ENCODE data around the gene PTRHD1. TPM values are rescaled to one million over a fixed set of nuclear protein-coding genes. Genes with fewer than 3 reads are reported as not detected.
A peak's percentile ranks its signal among the peaks of the same experiment; 100 is the strongest.
"Not testable (repeated sequence)": the region's sequence is repeated elsewhere in the genome, so short reads cannot be mapped to it uniquely, and the experiment has no call there.

The PTRHD1 gene
- total RNA-seq, 2 experiments from 2014 or later: 21.7 to 23.5 TPM

DNA sequence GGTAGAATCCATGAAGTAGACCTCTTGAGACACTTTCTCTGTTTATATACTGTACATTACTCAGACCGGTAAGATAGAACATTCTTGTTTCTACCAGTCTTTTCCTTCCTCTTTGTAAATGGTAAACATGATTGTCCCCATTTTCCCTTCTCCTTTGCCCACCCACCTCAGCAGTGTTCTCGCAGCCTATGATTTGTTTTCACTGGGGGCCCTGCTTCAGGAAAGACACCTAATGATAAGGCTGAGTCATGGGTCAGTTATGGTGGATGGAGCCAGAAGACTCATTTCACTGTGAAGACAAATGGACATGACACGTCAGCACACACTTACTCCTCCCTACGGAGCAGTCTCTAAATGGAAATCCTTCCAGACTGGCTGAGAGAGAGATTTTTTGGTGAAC, 23.7 kb upstream of the PTRHD1 start:
- Mint-ChIP-seq H3K36me3 (ENCODE audit: low read depth) (peaks cover 53% of the 10 kb centered on the region), H3K4me3 (no peak overlapping the region), H3K4me1 (ENCODE audit: low read depth) (no peaks in the 10 kb centered on the region), H3K9me3 (no peaks in the 10 kb centered on the region), H3K27ac (no peak overlapping the region), H3K27me3 (ENCODE audit: low read depth) (no peaks in the 10 kb centered on the region)
- no peak for DNase-seq
- CTCF ChIA-PET: interaction anchor here (0.9 kb wide), 1 partner anchor 379 kb away, joined by 3 read pairs; no protein-coding TSS in a partner anchor
- intact Hi-C loops (cut with micrococcal nuclease): no loop called here

DNA sequence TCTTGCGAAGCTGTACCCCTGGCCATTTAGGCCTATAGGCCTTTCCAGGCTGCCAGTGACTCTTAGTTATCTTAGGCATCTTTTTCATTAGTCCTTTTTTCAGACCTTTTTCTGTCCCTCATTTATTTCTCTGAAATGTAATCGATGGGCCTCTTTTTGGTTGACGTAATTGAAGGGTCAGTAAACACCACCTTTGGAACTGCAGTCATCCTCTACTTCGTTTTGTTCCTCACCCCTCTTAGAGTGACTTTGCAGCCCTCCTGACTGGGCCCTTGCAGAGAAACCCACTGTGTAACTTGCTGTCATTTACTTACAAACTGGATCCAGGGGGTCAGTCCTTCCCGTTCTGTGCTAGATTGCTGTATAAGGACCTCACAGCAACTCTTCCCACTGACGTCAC, 23.2 kb upstream of the PTRHD1 start:
- Mint-ChIP-seq H3K36me3 (ENCODE audit: low read depth) (peaks cover 56% of the 10 kb centered on the region), H3K27me3 (ENCODE audit: low read depth) (no peaks in the 10 kb centered on the region), H3K4me3 (no peak overlapping the region), H3K27ac (no peak overlapping the region), H3K9me3 (no peaks in the 10 kb centered on the region), H3K4me1 (ENCODE audit: low read depth) (no peaks in the 10 kb centered on the region)
- intact Hi-C loops (cut with micrococcal nuclease): no loop called here
- CTCF ChIA-PET: interaction anchor here (0.9 to 1.8 kb wide), 3 partner anchors 8 to 378 kb away, joined by 3 to 5 read pairs (median 3); no protein-coding TSS in a partner anchor
- DNase-seq: no peak

DNA sequence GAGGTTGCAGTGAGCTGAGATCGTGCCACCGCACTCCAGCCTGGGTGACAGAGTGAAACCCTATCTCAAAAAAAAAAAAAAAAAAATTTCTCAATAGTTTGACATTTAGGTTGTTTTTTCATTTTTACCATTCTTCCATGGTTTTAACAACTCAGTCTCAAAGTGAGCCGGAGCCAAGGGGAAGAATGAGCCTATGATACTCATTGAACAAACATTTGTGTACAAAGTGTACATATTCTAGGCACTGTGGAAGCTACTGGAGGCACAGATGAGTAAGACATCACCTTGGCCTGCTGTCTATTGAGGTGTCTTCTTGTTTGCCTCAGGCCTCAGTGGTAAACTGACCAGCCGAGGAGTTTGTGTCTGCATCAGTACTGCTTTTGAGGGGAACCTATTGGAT, 22.0 kb upstream of the PTRHD1 start:
- H3K4me3 Mint-ChIP-seq: no peak overlapping the region

DNA sequence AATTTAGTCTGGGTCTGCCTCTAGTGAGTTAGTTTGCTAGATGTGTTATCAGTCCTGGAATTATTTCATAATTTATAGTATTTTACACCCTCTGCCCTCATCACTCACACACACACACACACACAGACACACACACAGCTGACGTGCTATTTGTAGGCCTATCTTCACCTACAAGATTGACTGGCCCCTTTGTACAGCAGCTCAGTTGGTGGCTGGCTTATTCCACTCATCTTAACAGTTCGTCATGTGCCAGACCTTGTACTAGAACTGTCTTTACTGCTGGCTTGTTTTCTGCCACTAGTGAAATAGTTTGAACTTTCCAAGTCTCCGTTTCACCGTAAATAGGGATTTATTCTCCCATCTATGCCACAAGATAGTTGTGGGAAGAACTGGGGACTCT, 21.3 kb upstream of the PTRHD1 start:
- H3K27me3 Mint-ChIP-seq (ENCODE audit: low read depth): no peaks in the 10 kb centered on the region
- no peaks in the 10 kb centered on the region for H3K4me1 Mint-ChIP-seq (ENCODE audit: low read depth)
- H3K27ac Mint-ChIP-seq: no peak overlapping the region
- H3K4me3 Mint-ChIP-seq: no peak overlapping the region
- CTCF ChIA-PET: interaction anchor here (1.0 to 1.8 kb wide), 3 partner anchors 9 to 406 kb away, joined by 3 to 5 read pairs (median 4); no protein-coding TSS in a partner anchor
- no peak for DNase-seq
- H3K36me3 Mint-ChIP-seq (ENCODE audit: low read depth): peaks cover 43% of the 10 kb centered on the region
- H3K9me3 Mint-ChIP-seq: no peaks in the 10 kb centered on the region
- intact Hi-C loops (cut with micrococcal nuclease): no loop called here

More for the DNA sequence above, 22.0 kb upstream of the PTRHD1 start:
- intact Hi-C loops (cut with micrococcal nuclease): no loop called here
- Mint-ChIP-seq H3K36me3 (ENCODE audit: low read depth) (peaks cover 48% of the 10 kb centered on the region), H3K9me3 (no peaks in the 10 kb centered on the region), H3K27me3 (ENCODE audit: low read depth) (no peaks in the 10 kb centered on the region), H3K27ac (no peak overlapping the region), H3K4me1 (ENCODE audit: low read depth) (no peaks in the 10 kb centered on the region)
- no peak for DNase-seq
- CTCF ChIA-PET: interaction anchor here (0.7 to 1.8 kb wide), 4 partner anchors 9 to 406 kb away, joined by 3 to 5 read pairs (median 4); no protein-coding TSS in a partner anchor

DNA sequence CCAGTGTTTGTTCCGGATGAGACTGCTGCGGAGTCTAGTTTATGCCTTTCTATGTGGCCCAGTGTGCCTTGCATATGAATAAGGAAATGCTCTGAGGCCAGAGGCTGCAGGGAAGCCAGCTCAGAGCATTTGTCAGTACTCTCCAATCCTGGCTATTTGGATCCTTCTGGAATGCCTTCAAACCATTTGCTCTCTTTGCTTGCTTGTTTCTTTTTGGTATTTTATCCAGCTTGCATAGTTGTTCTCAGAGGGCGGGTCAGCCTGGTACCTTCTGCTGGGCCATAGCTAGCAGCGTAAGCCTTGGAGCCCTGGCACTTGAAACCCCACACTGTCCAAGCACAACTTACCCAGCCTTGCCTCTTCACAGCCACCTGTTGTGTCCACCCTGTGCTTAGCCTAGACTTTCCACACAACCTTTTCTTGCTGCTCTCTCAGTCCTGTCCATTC, 20.5 kb upstream of the PTRHD1 start:
- no peaks in the 10 kb centered on the region for H3K9me3 Mint-ChIP-seq
- H3K36me3 Mint-ChIP-seq (ENCODE audit: low read depth): peaks cover 39% of the 10 kb centered on the region
- CTCF ChIA-PET: interaction anchor here (0.7 to 1.3 kb wide), 2 partner anchors 17 to 47 kb away, joined by 3 to 4 read pairs; no protein-coding TSS in a partner anchor
- H3K27ac Mint-ChIP-seq: no peak overlapping the region
- H3K4me1 Mint-ChIP-seq (ENCODE audit: low read depth): peaks cover 5% of the 10 kb centered on the region
- no peak overlapping the region for H3K4me3 Mint-ChIP-seq
- intact Hi-C loops (cut with micrococcal nuclease): no loop called here
- DNase-seq: no peak
- no peaks in the 10 kb centered on the region for H3K27me3 Mint-ChIP-seq (ENCODE audit: low read depth)

DNA sequence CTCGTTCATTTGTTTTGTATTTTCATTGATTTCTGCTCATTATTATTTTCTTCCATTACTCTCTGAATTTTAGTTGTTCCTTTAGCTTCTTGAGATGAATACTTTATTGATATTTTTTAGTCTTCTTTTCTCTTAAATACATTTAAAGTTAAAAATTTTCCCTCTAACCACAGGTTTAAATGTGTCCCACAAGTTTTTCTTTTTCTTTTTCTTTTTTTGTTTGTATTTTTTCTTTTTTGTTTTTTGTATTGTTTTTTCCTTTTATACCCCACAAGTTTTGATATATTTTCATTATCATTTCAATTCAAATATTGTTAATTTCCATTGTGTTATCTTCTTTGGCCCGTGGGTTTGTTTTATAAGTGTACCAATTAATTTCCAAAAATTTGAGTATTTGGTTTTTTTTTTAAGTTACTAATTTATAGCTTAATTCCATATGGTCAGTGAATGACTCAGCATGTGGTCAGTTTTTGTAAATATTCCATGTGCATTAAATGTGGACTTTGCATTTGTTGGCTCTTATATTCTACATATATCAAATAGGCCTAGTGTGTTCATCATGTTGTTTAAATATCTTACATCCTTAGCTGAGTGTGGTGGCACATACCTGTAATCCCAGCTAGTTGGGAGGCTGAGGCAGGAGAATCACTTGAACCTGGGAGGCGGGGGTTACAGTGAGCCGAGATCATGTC, 16.3 kb upstream of the PTRHD1 start:
- no peaks in the 10 kb centered on the region for H3K27me3 Mint-ChIP-seq (ENCODE audit: low read depth)
- H3K27ac Mint-ChIP-seq: no peak overlapping the region
- peaks cover 3% of the 10 kb centered on the region for H3K9me3 Mint-ChIP-seq
- CTCF ChIA-PET: interaction anchor here (0.9 kb wide), 1 partner anchor 13 kb away, joined by 6 read pairs; no protein-coding TSS in a partner anchor
- peaks cover 15% of the 10 kb centered on the region for H3K4me1 Mint-ChIP-seq (ENCODE audit: low read depth)
- intact Hi-C loops (cut with micrococcal nuclease): no loop called here
- no peak overlapping the region for H3K4me3 Mint-ChIP-seq
- no peak for DNase-seq
- peaks cover 42% of the 10 kb centered on the region for H3K36me3 Mint-ChIP-seq (ENCODE audit: low read depth)

DNA sequence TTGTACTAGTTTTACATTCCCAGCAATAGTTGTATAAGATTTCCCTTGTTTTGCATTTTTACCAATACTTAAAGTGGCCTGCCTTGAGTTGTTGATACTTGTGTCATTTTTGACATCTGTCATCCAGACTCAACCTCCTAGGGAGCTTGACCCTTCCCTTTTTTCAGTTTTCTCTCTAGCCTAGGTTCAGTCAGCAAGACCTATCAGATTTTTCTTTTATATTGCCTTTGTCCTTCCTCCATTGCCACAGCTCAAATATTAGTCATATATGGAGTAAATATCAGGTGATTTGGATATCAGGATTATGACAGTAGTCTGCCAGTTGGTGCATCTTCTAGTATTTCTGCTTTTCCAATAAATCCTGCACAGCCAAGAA, 13.5 kb upstream of the PTRHD1 start:
- H3K27me3 Mint-ChIP-seq (ENCODE audit: low read depth): no peaks in the 10 kb centered on the region
- H3K27ac Mint-ChIP-seq: no peak overlapping the region
- peaks cover 5% of the 10 kb centered on the region for H3K9me3 Mint-ChIP-seq
- intact Hi-C loops (cut with micrococcal nuclease): no loop called here
- CTCF ChIA-PET: no interaction called here
- no peak for DNase-seq
- H3K36me3 Mint-ChIP-seq (ENCODE audit: low read depth): peaks cover 47% of the 10 kb centered on the region
- H3K4me3 Mint-ChIP-seq: no peak overlapping the region
- H3K4me1 Mint-ChIP-seq (ENCODE audit: low read depth): peaks cover 16% of the 10 kb centered on the region

DNA sequence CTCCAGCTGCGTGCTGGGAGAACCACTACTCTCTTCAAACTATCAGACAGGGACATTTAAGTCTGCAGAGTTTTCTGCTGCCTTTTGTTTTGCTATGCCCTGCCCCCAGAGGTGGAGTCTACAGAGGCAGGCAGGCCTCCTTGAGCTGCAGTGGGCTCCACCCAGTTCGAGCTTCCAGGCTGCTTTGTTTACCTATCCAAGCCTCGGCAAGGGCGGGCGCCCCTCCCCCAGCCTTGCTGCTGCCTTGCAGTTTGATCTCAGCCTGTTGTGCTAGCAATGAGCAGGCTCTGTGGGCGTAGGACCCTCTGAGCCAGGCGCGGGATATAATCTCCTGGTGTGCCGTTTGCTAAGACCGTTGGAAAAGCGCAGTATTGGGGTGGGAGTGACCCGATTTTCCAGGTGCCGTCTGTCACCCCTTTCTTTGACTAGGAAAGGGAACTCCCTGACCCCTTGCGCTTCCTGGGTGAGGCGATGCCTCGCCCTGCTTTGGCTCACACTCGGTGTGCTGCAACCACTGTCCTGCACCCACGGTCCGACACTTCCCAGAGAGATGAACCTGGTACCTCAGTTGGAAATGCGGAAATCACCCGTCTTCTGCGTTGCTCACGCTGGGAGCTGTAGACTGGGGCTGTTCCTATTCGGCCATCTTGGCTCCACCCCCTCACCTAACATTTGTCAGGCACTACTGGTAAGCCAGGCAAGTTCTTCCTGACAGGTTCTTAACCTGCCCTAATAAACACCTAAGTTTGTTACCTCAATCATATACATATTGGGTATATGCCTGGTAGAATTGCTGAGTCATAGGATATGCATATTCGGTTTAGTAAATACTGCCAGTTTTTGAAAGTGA, 12.8 kb upstream of the PTRHD1 start:
- Mint-ChIP-seq H3K4me1 (ENCODE audit: low read depth) (peaks cover 16% of the 10 kb centered on the region), H3K36me3 (ENCODE audit: low read depth) (peaks cover 49% of the 10 kb centered on the region), H3K27ac (peak overlapping the region; percentile 59)
- H3K27me3 Mint-ChIP-seq (ENCODE audit: low read depth); intact Hi-C loops (cut with micrococcal nuclease); CTCF ChIA-PET; DNase-seq; H3K4me3 Mint-ChIP-seq; H3K9me3 Mint-ChIP-seq: not testable (repeated sequence)

DNA sequence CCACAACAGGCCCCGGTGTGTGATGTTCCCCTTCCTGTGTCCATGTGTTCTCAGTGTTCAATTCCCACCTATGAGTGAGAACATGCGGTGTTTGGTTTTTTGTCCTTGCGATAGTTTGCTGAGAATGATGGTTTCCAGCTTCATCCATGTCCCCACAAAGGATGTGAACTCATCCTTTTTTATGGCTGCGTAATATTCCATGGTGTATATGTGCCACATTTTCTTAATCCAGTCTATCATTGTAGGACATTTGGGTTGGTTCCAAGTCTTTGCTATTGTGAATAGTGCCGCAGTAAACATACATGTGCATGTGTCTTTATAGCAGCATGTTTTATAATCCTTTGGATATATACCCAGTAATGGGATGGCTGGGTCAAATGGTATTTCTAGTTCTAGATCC, 7.3 kb upstream of the PTRHD1 start:
- H3K27ac Mint-ChIP-seq; H3K27me3 Mint-ChIP-seq (ENCODE audit: low read depth); CTCF ChIA-PET; intact Hi-C loops (cut with micrococcal nuclease); H3K4me3 Mint-ChIP-seq; H3K9me3 Mint-ChIP-seq; DNase-seq: not testable (repeated sequence)
- peaks cover 71% of the 10 kb centered on the region for H3K36me3 Mint-ChIP-seq (ENCODE audit: low read depth)
- peaks cover 18% of the 10 kb centered on the region for H3K4me1 Mint-ChIP-seq (ENCODE audit: low read depth)

DNA sequence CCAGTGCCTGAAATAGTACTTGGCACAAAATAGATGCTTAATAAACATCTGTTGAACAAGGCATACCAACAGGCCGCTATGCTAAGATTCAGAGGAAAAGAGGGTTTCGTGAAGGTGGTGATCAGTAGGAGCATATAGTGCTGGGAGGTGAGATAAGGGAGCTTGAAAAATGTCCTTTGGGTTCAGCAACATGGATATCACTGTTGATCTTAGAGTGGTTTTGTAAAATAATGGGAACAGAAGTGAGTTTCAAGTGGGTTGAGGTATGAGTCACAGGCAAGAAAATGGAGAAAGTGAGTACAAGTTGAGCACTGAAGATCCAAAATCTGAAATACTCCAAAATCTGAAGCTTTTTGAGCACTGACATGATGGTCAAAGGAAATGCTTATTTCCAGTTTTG, 4.5 kb upstream of the PTRHD1 start:
- peaks cover 67% of the 10 kb centered on the region for H3K36me3 Mint-ChIP-seq (ENCODE audit: low read depth)

DNA sequence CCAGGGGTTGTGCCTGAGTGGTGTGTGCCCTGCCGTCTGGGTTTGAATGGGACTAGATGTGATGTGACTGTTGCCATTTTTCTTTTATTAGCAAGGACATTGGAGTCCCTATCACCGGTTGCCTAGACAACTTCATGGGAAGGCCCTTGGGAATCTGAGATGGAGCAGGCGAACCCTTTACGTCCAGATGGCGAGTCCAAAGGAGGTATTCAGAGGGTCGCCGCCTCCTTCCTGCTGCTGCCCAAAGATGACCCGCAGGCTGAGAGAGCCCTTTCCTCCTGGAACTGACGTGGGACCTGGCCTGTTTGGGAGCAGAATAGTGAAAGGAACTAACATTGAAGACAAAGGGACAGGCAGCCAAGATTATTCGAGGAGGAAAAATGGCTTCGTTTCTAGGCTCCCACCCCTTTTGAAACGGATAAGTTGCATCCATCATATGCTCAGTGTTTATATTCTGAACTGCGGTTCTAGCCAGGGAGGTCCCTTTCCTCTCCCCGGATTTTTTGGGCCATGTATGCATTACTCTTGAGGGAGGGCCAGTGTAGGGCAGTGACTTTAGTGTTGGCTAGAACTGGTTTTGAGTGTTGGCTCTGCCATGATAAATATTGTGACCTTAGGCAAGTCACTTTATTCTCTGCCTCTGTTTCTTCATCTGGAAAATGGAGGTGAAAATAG, 707 bp upstream of the PTRHD1 start:
- no peaks in the 10 kb centered on the region for H3K9me3 Mint-ChIP-seq
- DNase-seq: peak; percentile 30
- CTCF ChIA-PET: interaction anchor here (1.7 to 1.8 kb wide), 2 partner anchors 372 to 383 kb away, joined by 5 to 6 read pairs; no protein-coding TSS in a partner anchor
- no peaks in the 10 kb centered on the region for H3K27me3 Mint-ChIP-seq (ENCODE audit: low read depth)
- H3K4me3 Mint-ChIP-seq: peak overlapping the region; percentile 97
- peaks cover 40% of the 10 kb centered on the region for H3K4me1 Mint-ChIP-seq (ENCODE audit: low read depth)
- H3K27ac Mint-ChIP-seq: peak overlapping the region; percentile 99
- intact Hi-C loops (cut with micrococcal nuclease): loop anchor here (1.0 to 2.0 kb wide), 7 partner anchors 125 to 867 kb away; partner anchors contain the start of genes ATAD2B, DNAJC27, EFR3B and SF3B6
- peaks cover 45% of the 10 kb centered on the region for H3K36me3 Mint-ChIP-seq (ENCODE audit: low read depth)

More for the DNA sequence above, 4.5 kb upstream of the PTRHD1 start:
- intact Hi-C loops (cut with micrococcal nuclease): no loop called here
- CTCF ChIA-PET: interaction anchor here (1.5 to 2.1 kb wide), 2 partner anchors 29 to 30 kb away, joined by 3 to 5 read pairs; no protein-coding TSS in a partner anchor
- peaks cover 6% of the 10 kb centered on the region for H3K9me3 Mint-ChIP-seq
- no peak overlapping the region for H3K27ac Mint-ChIP-seq
- H3K4me1 Mint-ChIP-seq (ENCODE audit: low read depth): peaks cover 30% of the 10 kb centered on the region
- H3K4me3 Mint-ChIP-seq: no peak overlapping the region
- H3K27me3 Mint-ChIP-seq (ENCODE audit: low read depth): no peaks in the 10 kb centered on the region
- no peak for DNase-seq

DNA sequence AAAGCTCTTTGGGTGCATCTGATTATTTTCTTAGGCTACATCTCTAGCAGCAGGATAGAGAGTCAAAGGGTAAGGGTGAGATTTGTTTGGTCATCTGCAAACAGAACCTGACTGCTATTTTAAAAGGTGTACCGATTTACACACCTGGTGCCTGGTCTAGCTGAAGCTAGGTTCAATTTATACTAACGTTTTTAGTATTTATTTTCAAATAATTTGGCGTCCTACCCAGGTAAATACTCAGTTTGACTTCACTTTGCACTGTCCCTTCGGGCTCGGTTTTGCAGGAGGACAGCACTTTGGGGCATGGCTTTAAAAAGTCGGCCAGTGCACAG, 683 bp downstream of the PTRHD1 start:
- peak overlapping the region; percentile 99 for H3K27ac Mint-ChIP-seq
- no peaks in the 10 kb centered on the region for H3K27me3 Mint-ChIP-seq (ENCODE audit: low read depth)
- peaks cover 36% of the 10 kb centered on the region for H3K36me3 Mint-ChIP-seq (ENCODE audit: low read depth)
- no peaks in the 10 kb centered on the region for H3K9me3 Mint-ChIP-seq
- peaks cover 36% of the 10 kb centered on the region for H3K4me1 Mint-ChIP-seq (ENCODE audit: low read depth)
- peak overlapping the region; percentile 97 for H3K4me3 Mint-ChIP-seq
- DNase-seq: no peak
- intact Hi-C loops (cut with micrococcal nuclease): loop anchor here (2.0 kb wide), 1 partner anchor 250 kb away; the partner anchor contains the start of gene EFR3B
- CTCF ChIA-PET: interaction anchor here (0.5 to 1.8 kb wide), 11 partner anchors 12 to 839 kb away, joined by 3 to 6 read pairs (median 3); partner anchors contain the start of gene NCOA1

Data from activated naive CD4-positive, alpha-beta T cell treated with anti-CD3 and anti-CD28 coated beads for 36 hours (primary cell).